GM12878 (cell line): Measurements from ENCODE around the gene CFAP47. TPM values are rescaled to one million over a fixed set of nuclear protein-coding genes. Genes with fewer than 3 reads are reported as not detected.

Experiments
- ATAC-seq: fragments of 200-7000 bp; cut with Tn5 transposase; 3 replicates; pipeline ENCODE4 v1.9.1; 2020; ENCODE audit warnings: mild to moderate bottlenecking, moderate library complexity
- BruUV-seq: library from RNA; stranded (reverse); fragments of 400-500 nt; replicated peaks from 2 replicates; lab custom pipeline; 2021; lab: Mats Ljungman, UMichigan
- CTCF ChIA-PET: fragments of 300-600 bp; sonication (Branson Sonifier 250); formaldehyde crosslinking; extraction: SDS; loops from one replicate; lab custom pipeline; 2021; ENCODE audit warnings: inconsistent platforms; lab: Yijun Ruan, JAX
- POLR2A ChIA-PET: fragments of 350-600 bp; formaldehyde crosslinking; extraction: SDS; loops from one replicate; lab custom pipeline; 2021; ENCODE audit warnings: inconsistent platforms; lab: Charles Lee
- RAD21 ChIA-PET: fragments of 300-600 bp; sonication (Branson Sonifier 250); formaldehyde crosslinking; loops from one replicate; lab custom pipeline; 2023; ENCODE audit warnings: antibody characterized with exemption; ENCODE audit not compliant: unreplicated experiment; lab: Charles Lee
- SMC1A ChIA-PET: fragments of 300-600 bp; sonication (Branson Sonifier 250); formaldehyde crosslinking; loops from one replicate; lab custom pipeline; 2023; ENCODE audit not compliant: unreplicated experiment, uncharacterized antibody; lab: Charles Lee
- DNase-seq: peaks from one replicate; pipeline ENCODE4 v3.0.0-alpha.2; 2011; ENCODE audit warnings: low read depth, low spot score
- FAIRE-seq: peaks from 3 replicates; lab custom pipeline; 2011; peaks lifted over from hg19 to GRCh38; lab: Jason Lieb, UNC
- H2AFZ ChIP-seq: 2 replicates; pipeline ENCODE4 v1.6.0; 2011; ENCODE audit warnings: low read depth, low read length, control low read depth; ENCODE audit not compliant: control insufficient read depth
- H3K27ac ChIP-seq: 2 replicates; pipeline ENCODE4 v1.5.1; 2011; ENCODE audit warnings: control low read depth; ENCODE audit not compliant: control insufficient read depth, insufficient read depth
- H3K27me3 ChIP-seq, 2 experiments: replicated peaks in 1 of 2; 2 replicates each; pipeline versions ENCODE4 v1.6.0 to v1.6.1; 2011; ENCODE audit warnings: low read length in 1 of 2; ENCODE audit not compliant: control insufficient read depth in 2 of 2, insufficient read depth in 2 of 2
- H3K36me3 ChIP-seq, 2 experiments: 2 replicates each; pipeline ENCODE4 v1.5.1; 2011; ENCODE audit warnings: low read length in 1 of 2; ENCODE audit not compliant: control insufficient read depth in 2 of 2, insufficient read depth in 2 of 2
- H3K4me1 ChIP-seq: 2 replicates; pipeline ENCODE4 v1.6.1; 2011; ENCODE audit warnings: mild to moderate bottlenecking, low read length, moderate library complexity, mixed read lengths; ENCODE audit not compliant: control insufficient read depth, insufficient read depth
- H3K4me2 ChIP-seq: 2 replicates; pipeline ENCODE4 v1.6.0; 2011; ENCODE audit warnings: control low read depth; ENCODE audit not compliant: control insufficient read depth, insufficient read depth
- H3K4me3 ChIP-seq: fragments of 200-600 bp; sonication (generic); 2 replicates; pipeline ENCODE4 v1.5.1; 2016
- H3K79me2 ChIP-seq: 2 replicates; pipeline ENCODE4 v1.6.0; 2011; ENCODE audit warnings: low read length; ENCODE audit not compliant: control insufficient read depth, insufficient read depth
- H3K9ac ChIP-seq: 2 replicates; pipeline ENCODE4 v1.8.0; 2011; ENCODE audit warnings: low read length, control low read depth, mixed read lengths; ENCODE audit not compliant: control insufficient read depth, insufficient read depth
- H3K9me3 ChIP-seq: replicated peaks from 3 replicates; pipeline ENCODE4 v1.5.1; 2011; ENCODE audit warnings: mild to moderate bottlenecking, low read length; ENCODE audit not compliant: control insufficient read depth, insufficient read depth
- H4K20me1 ChIP-seq: 2 replicates; pipeline ENCODE4 v1.6.0; 2011; ENCODE audit not compliant: control insufficient read depth, insufficient read depth
- BCLAF1 ChIP-seq: fragments of 450-650 bp; IDR thresholded peaks from 2 replicates; pipeline ENCODE4 v1.6.1; 2017; ENCODE audit warnings: antibody characterized with exemption, mild to moderate bottlenecking, moderate library complexity
- CBX3 ChIP-seq: fragments of 200-600 bp; sonication (generic); IDR thresholded peaks from 2 replicates; pipeline ENCODE4 v1.6.1; 2016; ENCODE audit warnings: low read depth, borderline replicate concordance
- CHD2 ChIP-seq: IDR thresholded peaks from 2 replicates; pipeline ENCODE4 v1.6.1; 2011; ENCODE audit warnings: low read depth, low read length, improper control_type of control experiment, borderline replicate concordance
- FOXK2 ChIP-seq: fragments of 450-650 bp; IDR thresholded peaks from 2 replicates; pipeline ENCODE4 v1.6.1; 2017; ENCODE audit warnings: mild to moderate bottlenecking, moderate library complexity
- GABPA ChIP-seq: IDR thresholded peaks from 2 replicates; pipeline ENCODE4 v1.6.1; 2014; ENCODE audit warnings: antibody characterized with exemption, low read depth, mild to moderate bottlenecking, inconsistent platforms
- GATAD2B ChIP-seq: fragments of 450-650 bp; conservative IDR thresholded peaks from 2 replicates; pipeline ENCODE4 v1.6.1; 2017; ENCODE audit warnings: low read depth, mild to moderate bottlenecking, moderate library complexity
- IKZF2 ChIP-seq, 2 experiments: fragments of 450-650 bp; IDR thresholded peaks; 2 replicates each; pipeline ENCODE4 v1.6.1; 2017; ENCODE audit warnings: mild to moderate bottlenecking in 2 of 2, moderate library complexity in 2 of 2
- KAT2A ChIP-seq: conservative IDR thresholded peaks from 2 replicates; pipeline ENCODE4 v1.6.1; 2011; ENCODE audit warnings: low read depth, low read length; ENCODE audit not compliant: control insufficient read depth
- MLLT1 ChIP-seq: fragments of 450-650 bp; IDR thresholded peaks from 2 replicates; pipeline ENCODE4 v1.6.1; 2016; ENCODE audit warnings: mild to moderate bottlenecking
- MTA2 ChIP-seq: fragments of 450-650 bp; IDR thresholded peaks from 2 replicates; pipeline ENCODE4 v1.6.1; 2016; ENCODE audit warnings: low read depth, mild to moderate bottlenecking, moderate library complexity
- MTA3 ChIP-seq: IDR thresholded peaks from 2 replicates; pipeline ENCODE4 v1.6.1; 2012; ENCODE audit warnings: low read length, inconsistent platforms, borderline replicate concordance
- MXI1 ChIP-seq: fragments of 150-350 bp; IDR thresholded peaks from 2 replicates; pipeline ENCODE4 v1.6.1; 2011; ENCODE audit warnings: low read depth, mild to moderate bottlenecking, inconsistent platforms, low read length, improper control_type of control experiment
- NR2C1 ChIP-seq: fragments of 450-650 bp; IDR thresholded peaks from 2 replicates; pipeline ENCODE4 v1.6.1; 2017; ENCODE audit warnings: antibody characterized with exemption, mild to moderate bottlenecking, moderate library complexity
- SMARCA5 ChIP-seq: fragments of 450-650 bp; IDR thresholded peaks from 2 replicates; pipeline ENCODE4 v1.6.1; 2017; ENCODE audit warnings: mild to moderate bottlenecking
- SREBF1 ChIP-seq: IDR thresholded peaks from 2 replicates; pipeline ENCODE4 v1.6.1; 2012; ENCODE audit warnings: mild to moderate bottlenecking, low read length
- ZNF592 ChIP-seq: fragments of 450-650 bp; IDR thresholded peaks from 2 replicates; pipeline ENCODE4 v1.6.1; 2017; ENCODE audit warnings: mild to moderate bottlenecking, moderate library complexity
- in situ Hi-C: fragments of 300-500 bp; cut with MboI; formaldehyde crosslinking; loops from 9 replicates; pipeline ENCODE4 v1.14.3; 2018; ENCODE audit warnings: mixed read lengths
- intact Hi-C: fragments of 100-400 bp; cut with micrococcal nuclease; formaldehyde crosslinking; loops from one replicate; pipeline ENCODE4 v1.14.2; 2022; ENCODE audit not compliant: unreplicated experiment
- polyA plus RNA-seq, 11 experiments: library from polyadenylated mRNA; depleted of rRNA in 4 of 11; unstranded in 6 of 11; stranded (reverse) in 5 of 11; fragments of >200 nt; fragmentation: Nextera tagmentation in 4 of 11; fragmentation: Illumina TruSeq in 1 of 11; extraction: Ambion mirVana in 4 of 11; extraction: Trizol in 1 of 11; gene quantifications; 1 replicate in 1 of 11; 2 replicates in 10 of 11; pipeline versions ENCODE4 v1.2.1 to v1.2.3, GENCODE V29; 2011 to 2016; ENCODE audit warnings: inconsistent platforms in 2 of 11, missing spikeins in 2 of 11, low read depth in 1 of 11
- total RNA-seq, 4 experiments: library from RNA; depleted of rRNA in 3 of 4; stranded (reverse); fragments of >200 nt in 3 of 4; fragmentation: Illumina TruSeq in 1 of 4; extraction: Trizol in 1 of 4; gene quantifications; 2 replicates each; pipeline versions ENCODE4 v1.2.1 to v1.2.3, GENCODE V29; 2013 to 2021
- TF ChIP-seq, protein P1 (sequence below): fragments of 450-650 bp; IDR thresholded peaks from 2 replicates; pipeline ENCODE4 v1.6.1; 2017; ENCODE audit warnings: borderline replicate concordance

The CFAP47 gene
- total and polyA plus RNA-seq, 10 of the 15 experiments (the other 5 are each of a cell fraction or from before 2014, with no cell fraction given): 0.02 to 0.88 (median 0.06) TPM; not detected in 3

- TF ChIP-seq GABPA (no peak), KAT2A (no peak), IKZF2 (IDR thresholded peaks at IDR 0.05) (no peak), ZNF592 (no peak), SREBF1 (no peak), BCLAF1 (no peak), MTA3 (no peak), SMARCA5 (no peak), MLLT1 (no peak), CBX3 (no peak), NR2C1 (no peak), GATAD2B (no peak), MXI1 (no peak), FOXK2 (no peak), CHD2 (no peak), MTA2 (no peak)
- TF ChIP-seq, protein P1, sequence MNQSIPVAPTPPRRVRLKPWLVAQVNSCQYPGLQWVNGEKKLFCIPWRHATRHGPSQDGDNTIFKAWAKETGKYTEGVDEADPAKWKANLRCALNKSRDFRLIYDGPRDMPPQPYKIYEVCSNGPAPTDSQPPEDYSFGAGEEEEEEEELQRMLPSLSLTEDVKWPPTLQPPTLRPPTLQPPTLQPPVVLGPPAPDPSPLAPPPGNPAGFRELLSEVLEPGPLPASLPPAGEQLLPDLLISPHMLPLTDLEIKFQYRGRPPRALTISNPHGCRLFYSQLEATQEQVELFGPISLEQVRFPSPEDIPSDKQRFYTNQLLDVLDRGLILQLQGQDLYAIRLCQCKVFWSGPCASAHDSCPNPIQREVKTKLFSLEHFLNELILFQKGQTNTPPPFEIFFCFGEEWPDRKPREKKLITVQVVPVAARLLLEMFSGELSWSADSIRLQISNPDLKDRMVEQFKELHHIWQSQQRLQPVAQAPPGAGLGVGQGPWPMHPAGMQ: no peak
- Histone ChIP-seq H3K36me3 (no peaks in the 10 kb centered on the region), H3K79me2 (no peaks in the 10 kb centered on the region), H3K9ac (no peak overlapping the region), H3K4me3 (no peak overlapping the region), H3K4me2 (no peak overlapping the region), H3K27me3 (no peaks in the 10 kb centered on the region), H2AFZ (no peak overlapping the region), H4K20me1 (no peaks in the 10 kb centered on the region), H3K27ac (no peak overlapping the region), H3K4me1 (no peaks in the 10 kb centered on the region), H3K9me3 (no peaks in the 10 kb centered on the region)
- POLR2A ChIA-PET: no interaction called here
- FAIRE-seq (no peak), ATAC-seq (no peak), DNase-seq (no peak)
- RAD21 ChIA-PET: no interaction called here
- in situ Hi-C loops: no loop called here
- BruUV-seq: no TSS peak
- SMC1A ChIA-PET: no interaction called here
- CTCF ChIA-PET: no interaction called here
- intact Hi-C loops: no loop called here
Measured at GRCh38 chrX:36198575-36198974, 279.0 kb downstream of the CFAP47 start.
